Aorta (tissue), 5 donors: ENCODE data around the gene DNM2. TPM values are rescaled to one million over a fixed set of nuclear protein-coding genes. Genes with fewer than 3 reads are reported as not detected.

Source experiments
- ATAC-seq: fragments of 200-7000 bp; cut with Tn5 transposase; one replicate; pipeline ENCODE4 v1.9.1; 2022; ENCODE audit warnings: moderate library complexity; ENCODE audit not compliant: low FRiP score
- DNase-seq, 2 donors: peaks; one replicate each; pipeline ENCODE4 v3.0.0-alpha.2; 2020
- H3K27ac ChIP-seq, 2 donors: one replicate each; pipeline ENCODE4 v1.5.1; 2013; ENCODE audit warnings: low read length in 2 of 2, mild to moderate bottlenecking in 2 of 2, moderate library complexity in 2 of 2, control low read depth in 1 of 2, inconsistent platforms in 1 of 2, low read depth in 1 of 2
- H3K27me3 ChIP-seq, 2 donors: one replicate each; pipeline ENCODE4 v1.6.1; 2013; ENCODE audit warnings: control low read depth in 1 of 2, low read length in 1 of 2, mild to moderate bottlenecking in 1 of 2, moderate library complexity in 1 of 2; ENCODE audit not compliant: insufficient read depth in 2 of 2, control insufficient read depth in 1 of 2
- H3K36me3 ChIP-seq, 2 donors: one replicate each; pipeline ENCODE4 v1.6.1; 2013; ENCODE audit warnings: control low read depth in 1 of 2, low read length in 1 of 2, mild to moderate bottlenecking in 1 of 2; ENCODE audit not compliant: insufficient read depth in 2 of 2, control insufficient read depth in 1 of 2
- H3K4me1 ChIP-seq, 2 donors: one replicate each; pipeline ENCODE4 v1.6.1; 2013; ENCODE audit warnings: low read length in 2 of 2, control low read depth in 1 of 2, mild to moderate bottlenecking in 1 of 2, moderate library complexity in 1 of 2; ENCODE audit not compliant: insufficient read depth in 2 of 2, control insufficient read depth in 1 of 2
- H3K4me3 ChIP-seq, 2 donors: one replicate each; pipeline ENCODE4 v1.5.1; 2013; ENCODE audit warnings: low read length in 2 of 2, control low read depth in 1 of 2, mild to moderate bottlenecking in 1 of 2
- H3K9me3 ChIP-seq: one replicate; pipeline ENCODE4 v1.6.1; 2013; ENCODE audit warnings: mild to moderate bottlenecking, low read length; ENCODE audit not compliant: control insufficient read depth
- WGBS, 2 donors: extraction: QIAGEN DNeasy Blood & Tissue Kit; methylation state at CpG; one replicate each; pipeline ENCODE4 v1.1.7; 2013; 5-methylcytosine and 5-hydroxymethylcytosine counted together
- intact Hi-C, 2 donors: fragments of 100-400 bp; cut with DNase I; formaldehyde crosslinking; loops; one replicate each; pipeline versions ENCODE4 v1.14.2 to v1.15.0; 2022
- polyA plus RNA-seq, 2 donors: library from polyadenylated mRNA; stranded (reverse); fragments of 200-250 nt; gene quantifications; one replicate each; pipeline ENCODE4 v1.2.3, GENCODE V29; 2013
- total RNA-seq, 2 donors: library from RNA; stranded (reverse); fragmentation: NEBNext Ultra II Directional; extraction: Animal tissue kit (Norgen Biotek cat#: 25700); gene quantifications; one replicate each; pipeline ENCODE4 v1.2.1, GENCODE V29; 2021
- donor health status: healthy with polysubstance abuse.
- donor health status: Bipolar disorder and iron deficiency.
- donor health status: DM: no; HTN: no; CAD: no.
- donor health status: DM: no; HTN: no; CAD: no.
- donor health status: DM: yes; HTN: yes; CAD: no.

Gene DNM2
- total and polyA plus RNA-seq, 4 donors = 51.7 to 160 (median 104) TPM

- H3K27me3 ChIP-seq = no peaks in the 10 kb centered on the region
- DNase-seq = no peak
- no peak overlapping the region for H3K4me3 ChIP-seq
- WGBS, 2 donors = 82 to 86% methylated on average over 10 of the region's 10 CpGs
- intact Hi-C loops = loop anchor here (2.0 to 5.0 kb wide), 2 partner anchors 50 to 51 kb away; partner anchors contain the start of gene DNM2 (in 1 of the 2)
- no peak for ATAC-seq
- no peaks in the 10 kb centered on the region for H3K4me1 ChIP-seq
- H3K27ac ChIP-seq = no peak overlapping the region
- no peaks in the 10 kb centered on the region for H3K9me3 ChIP-seq
- H3K36me3 ChIP-seq = peaks cover 0 to 3% of the 10 kb centered on the region in 2 donors
These were observed 49.8 kb downstream of the DNM2 start for GRCh38 chr19:10767726-10768125.

DNA sequence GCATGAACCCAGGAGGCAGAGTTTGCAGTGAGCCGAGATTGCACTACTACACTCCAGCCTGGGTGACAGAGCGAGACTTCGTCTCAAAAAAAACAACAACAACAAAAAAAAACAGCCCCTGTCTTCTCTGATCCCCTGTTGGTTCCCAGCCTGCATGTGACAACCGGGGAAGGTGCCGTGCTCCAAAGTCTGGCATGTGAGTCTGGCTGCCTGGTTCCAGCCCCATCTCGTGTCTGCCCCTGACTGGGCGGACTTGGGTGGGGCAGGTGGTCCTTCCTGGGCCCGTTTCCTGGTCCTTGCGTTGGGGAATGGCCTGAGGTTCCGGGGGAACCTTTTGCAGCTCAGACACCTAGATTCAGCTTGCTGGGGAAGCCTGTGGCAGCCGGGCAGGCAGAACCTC is 50.5 kb downstream of the DNM2 start:
- H3K9me3 ChIP-seq = no peaks in the 10 kb centered on the region
- ATAC-seq (no peak), DNase-seq (no peak)
- H3K4me3 ChIP-seq = no peak overlapping the region
- intact Hi-C loops = loop anchor here in 1 of 2 donors (5.0 kb wide), 1 partner anchor 51 kb away; the partner anchor contains the start of gene DNM2
- peaks cover 0 to 3% of the 10 kb centered on the region in 2 donors for H3K36me3 ChIP-seq
- H3K27me3 ChIP-seq = no peaks in the 10 kb centered on the region
- WGBS, 2 donors = 90 to 91% methylated on average over 11 of the region's 11 CpGs
- H3K27ac ChIP-seq = no peak overlapping the region
- H3K4me1 ChIP-seq = no peaks in the 10 kb centered on the region

- H3K4me3 ChIP-seq = no peak overlapping the region
- intact Hi-C loops = loop anchor here in 1 of 2 donors (5.0 kb wide), 1 partner anchor 52 kb away; the partner anchor contains the start of gene DNM2
- no peak for DNase-seq
- no peaks in the 10 kb centered on the region for H3K27me3 ChIP-seq
- ATAC-seq = no peak
- H3K27ac ChIP-seq = peak overlapping the region in 1 of 2 donors; percentile 37
- no peaks in the 10 kb centered on the region for H3K9me3 ChIP-seq
- 89 to 90% methylated on average over 6 of the region's 6 CpGs for WGBS, 2 donors
- peaks cover 0 to 3% of the 10 kb centered on the region in 2 donors for H3K36me3 ChIP-seq
- no peaks in the 10 kb centered on the region for H3K4me1 ChIP-seq
These were observed 51.1 kb downstream of the DNM2 start for GRCh38 chr19:10768936-10769335.

- H3K27ac ChIP-seq = peak overlapping the region in 1 of 2 donors; percentile 37
These were observed 51.9 kb downstream of the DNM2 start for GRCh38 chr19:10769533-10770491.

GRCh38 chr19:10773969-10774368 is 56.1 kb downstream of the DNM2 start:
- ATAC-seq (no peak), DNase-seq (no peak)
- H3K36me3 ChIP-seq = peaks cover 0 to 5% of the 10 kb centered on the region in 2 donors
- no peak overlapping the region for H3K4me3 ChIP-seq
- 89 to 90% methylated on average over 3 of the region's 3 CpGs for WGBS, 2 donors
- no peak overlapping the region for H3K27ac ChIP-seq
- H3K27me3 ChIP-seq = no peaks in the 10 kb centered on the region
- no peaks in the 10 kb centered on the region for H3K9me3 ChIP-seq
- H3K4me1 ChIP-seq = no peaks in the 10 kb centered on the region
- intact Hi-C loops = no loop called here

More at GRCh38 chr19:10769533-10770491, 51.9 kb downstream of the DNM2 start:
- Histone ChIP-seq H3K9me3 (no peaks in the 10 kb centered on the region), H3K36me3 (peaks cover 0 to 3% of the 10 kb centered on the region in 2 donors), H3K4me3 (no peak overlapping the region), H3K27me3 (no peaks in the 10 kb centered on the region), H3K4me1 (no peaks in the 10 kb centered on the region)
- DNase-seq (no peak), ATAC-seq (peak; percentile 58)
- 50 to 52% methylated on average over 21 of the region's 21 CpGs for WGBS, 2 donors
- intact Hi-C loops = loop anchor here in 1 of 2 donors (5.0 kb wide), 1 partner anchor 53 kb away; the partner anchor contains the start of gene DNM2

GRCh38 chr19:10774893-10775292 is 57.0 kb downstream of the DNM2 start:
- Histone ChIP-seq H3K4me1 (no peaks in the 10 kb centered on the region), H3K9me3 (no peaks in the 10 kb centered on the region), H3K27me3 (no peaks in the 10 kb centered on the region), H3K36me3 (peaks cover 0 to 5% of the 10 kb centered on the region in 2 donors), H3K27ac (no peak overlapping the region), H3K4me3 (no peak overlapping the region)
- intact Hi-C loops = no loop called here
- ATAC-seq (no peak), DNase-seq (no peak)
- WGBS, 2 donors = 95% methylated on average over 6 of the region's 6 CpGs

- Histone ChIP-seq H3K9me3 (no peaks in the 10 kb centered on the region), H3K27me3 (no peaks in the 10 kb centered on the region), H3K36me3 (peaks cover 0 to 12% of the 10 kb centered on the region in 2 donors), H3K4me1 (no peaks in the 10 kb centered on the region), H3K27ac (no peak overlapping the region), H3K4me3 (no peak overlapping the region)
- ATAC-seq (no peak), DNase-seq (no peak)
- intact Hi-C loops = no loop called here
- WGBS, 2 donors = 70 to 74% methylated on average over 14 of the region's 14 CpGs
These were observed 59.2 kb downstream of the DNM2 start for GRCh38 chr19:10776900-10777650.

DNA sequence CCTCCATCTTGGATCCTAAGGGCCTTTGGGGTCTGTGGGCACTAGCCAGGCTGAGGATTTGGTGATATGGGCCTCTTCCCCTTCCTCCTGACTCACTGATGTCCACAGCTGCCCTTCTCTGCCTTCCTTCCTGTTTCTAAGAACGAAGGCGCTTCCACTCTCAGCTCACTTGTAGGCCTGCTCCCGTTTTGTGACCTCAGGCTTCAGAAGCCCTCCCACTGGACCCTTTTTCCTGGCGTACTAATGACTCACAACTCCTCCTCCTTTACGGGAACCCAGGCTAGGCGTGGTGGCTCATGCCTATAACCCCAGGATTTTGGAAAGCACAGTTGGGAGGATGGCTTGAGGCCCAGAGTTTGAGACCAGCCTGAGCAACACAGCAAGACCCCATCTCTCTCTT is 62.5 kb downstream of the DNM2 start:
- H3K36me3 ChIP-seq = peaks cover 0 to 14% of the 10 kb centered on the region in 2 donors

More for the DNA sequence above, 62.5 kb downstream of the DNM2 start:
- Histone ChIP-seq H3K27ac (no peak overlapping the region), H3K4me3 (no peak overlapping the region), H3K27me3 (no peaks in the 10 kb centered on the region), H3K4me1 (no peaks in the 10 kb centered on the region), H3K9me3 (no peaks in the 10 kb centered on the region)
- DNase-seq (peak in 1 of 2 donors; percentile 83), ATAC-seq (peak; percentile 66)
- intact Hi-C loops = no loop called here
- WGBS, 2 donors = 87 to 90% methylated on average over 6 of the region's 6 CpGs
